ENCODE measurements around the gene FUBP1.
"Not testable (repeated sequence)": the region's sequence is repeated elsewhere in the genome, so short reads cannot be mapped to it uniquely, and the experiment has no call there.

Gene FUBP1

DNA sequence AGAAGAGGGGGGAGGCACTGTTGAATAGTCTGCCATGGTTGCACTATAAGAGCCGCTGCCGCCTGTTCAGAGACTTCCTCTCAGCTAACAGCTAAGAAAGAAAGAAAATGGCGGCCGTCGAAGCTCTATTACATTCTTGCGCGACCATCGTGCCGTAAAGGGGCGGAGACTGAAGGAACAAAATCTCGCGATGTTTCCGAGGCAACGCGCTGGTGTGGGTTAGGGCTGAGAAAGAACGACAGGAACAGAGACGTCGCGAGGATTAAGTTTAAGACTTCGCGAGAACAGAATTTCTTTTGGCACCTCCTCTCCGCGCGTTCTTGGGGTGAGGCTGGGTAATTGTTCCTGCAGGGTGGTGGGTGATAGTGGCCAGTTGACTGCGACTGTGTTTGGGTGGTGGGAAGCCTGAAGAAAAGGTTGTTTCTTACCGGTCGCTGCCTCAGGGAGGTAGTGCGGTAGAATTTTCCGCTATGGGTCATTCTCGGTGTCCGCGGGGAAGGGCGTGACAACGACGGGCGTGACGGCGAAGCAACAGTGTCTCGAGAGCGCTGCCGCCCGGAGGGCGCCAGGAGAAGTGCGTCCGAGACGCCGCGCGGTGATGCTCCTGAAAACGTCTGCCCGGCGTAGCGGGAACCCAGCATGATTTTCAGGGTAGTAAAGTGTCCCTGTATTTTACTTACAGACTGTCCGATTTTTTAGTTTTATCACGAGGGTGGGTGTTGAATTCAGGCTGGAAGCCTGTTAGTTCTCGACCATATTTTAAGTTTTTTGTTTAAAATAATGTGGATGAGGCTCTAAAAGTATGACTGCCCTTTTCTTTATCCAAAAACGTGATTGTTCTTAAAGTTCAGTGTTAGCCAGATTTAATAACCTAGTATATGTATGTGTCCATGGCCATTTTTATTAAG, at the start of gene FUBP1:
TSS of gene FUBP1 (minus strand) at position 104 of the 908 bp plus-strand sequence. CDS start at position 36, 68 bp downstream.
- peak; percentile 97 for DNase-seq

DNA sequence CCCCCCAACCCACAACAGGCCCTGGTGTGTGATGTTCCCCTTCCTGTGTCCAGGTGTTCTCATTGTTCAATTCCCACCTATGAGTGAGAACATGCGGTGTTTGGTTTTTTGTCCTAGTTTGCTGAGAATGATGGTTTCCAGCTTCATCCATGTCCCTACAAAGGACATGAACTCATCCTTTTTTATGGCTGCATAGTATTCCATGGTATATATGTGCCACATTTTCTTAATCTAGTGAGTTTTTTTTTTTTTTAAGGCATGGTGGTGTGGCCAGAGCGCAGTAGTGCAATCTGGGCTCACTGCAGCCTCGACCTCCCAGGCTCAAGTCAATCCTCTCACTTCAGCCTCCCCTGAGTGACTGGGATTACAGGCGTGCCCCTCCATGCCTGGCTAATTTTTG, 42.3 kb upstream of the FUBP1 start:
- not testable (repeated sequence) for DNase-seq

DNA sequence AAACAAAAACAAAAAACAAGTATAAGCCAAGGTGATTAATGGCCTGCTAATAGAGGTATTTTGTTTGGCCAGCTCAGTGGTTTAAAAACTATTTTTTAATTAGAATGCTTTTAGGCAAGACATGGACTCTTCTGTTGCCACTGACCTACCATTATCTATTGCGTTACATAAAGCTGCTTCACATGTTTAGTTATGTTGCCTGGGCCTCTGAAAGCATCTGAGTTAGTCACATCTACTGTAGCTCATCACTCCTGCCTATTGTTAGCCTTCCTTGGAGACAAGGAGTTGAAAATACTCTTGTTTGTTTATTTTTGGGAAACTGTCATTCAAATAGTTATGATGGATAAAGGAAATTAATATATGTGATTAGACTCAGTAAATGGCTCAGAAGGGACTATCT, 40.2 kb upstream of the FUBP1 start:
- no peak for DNase-seq

DNA sequence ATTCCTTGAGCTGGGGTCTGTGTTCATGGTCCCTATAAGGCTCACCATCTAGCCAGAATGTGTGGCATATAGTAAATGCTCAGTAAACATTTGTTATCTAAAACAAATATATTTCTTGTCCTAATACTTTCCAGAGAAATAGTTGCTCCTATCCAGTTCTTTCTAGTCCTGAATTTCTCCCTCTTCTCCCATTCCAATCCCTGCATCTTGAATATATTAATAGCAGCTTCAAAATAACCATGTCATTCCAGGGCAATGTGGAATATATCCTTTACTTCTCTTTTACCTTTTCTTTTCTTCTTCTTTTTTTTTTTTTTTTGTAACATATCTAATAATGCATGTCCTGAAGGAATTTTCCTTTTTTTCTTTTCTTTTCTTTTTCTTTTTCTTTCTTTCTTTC, 36.3 kb upstream of the FUBP1 start:
- DNase-seq = no peak

GRCh38 chr1:78011050-78011449, 32.2 kb upstream of the FUBP1 start:
- no peak for DNase-seq

GRCh38 chr1:78009836-78010235, 31.0 kb upstream of the FUBP1 start:
- no peak for DNase-seq

DNA sequence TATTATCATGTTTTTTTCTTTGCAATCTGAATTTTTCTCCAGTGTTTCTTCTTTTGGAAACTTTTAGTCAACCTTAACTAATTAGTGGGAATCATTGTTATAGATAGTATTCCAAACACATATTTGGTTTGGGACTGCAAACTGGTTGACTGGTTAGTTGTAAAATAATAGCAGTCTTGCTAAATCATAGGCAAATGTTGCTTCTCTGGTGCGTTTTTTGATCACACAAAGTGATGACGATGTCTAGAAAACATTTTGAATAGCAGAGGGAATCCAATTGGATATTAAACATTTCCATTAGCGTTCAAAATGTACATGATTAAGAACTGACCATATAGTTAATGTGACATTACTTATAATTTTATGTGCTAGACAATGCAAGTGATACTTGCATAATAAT, 30.4 kb upstream of the FUBP1 start:
- DNase-seq = no peak

GRCh38 chr1:78007677-78008341, 28.9 kb upstream of the FUBP1 start:
- DNase-seq = no peak

GRCh38 chr1:78006521-78006920, 27.6 kb upstream of the FUBP1 start:
- DNase-seq = no peak

- DNase-seq = peak; percentile 36
These were observed 26.9 kb upstream of the FUBP1 start for GRCh38 chr1:78005755-78006154.

DNA sequence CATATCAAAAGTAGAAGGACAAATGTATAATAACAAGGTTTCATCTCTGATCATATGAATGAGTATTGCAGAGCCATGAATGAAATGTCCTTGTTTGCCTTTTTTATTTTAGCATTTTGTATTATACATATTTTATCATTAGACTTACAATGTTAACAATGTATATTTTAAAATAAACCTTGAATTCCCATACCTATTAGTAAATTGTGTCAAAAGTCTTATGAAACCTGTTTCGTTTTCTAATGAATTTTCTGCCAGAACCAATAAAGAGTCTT, 26.5 kb upstream of the FUBP1 start:
- DNase-seq = no peak

DNA sequence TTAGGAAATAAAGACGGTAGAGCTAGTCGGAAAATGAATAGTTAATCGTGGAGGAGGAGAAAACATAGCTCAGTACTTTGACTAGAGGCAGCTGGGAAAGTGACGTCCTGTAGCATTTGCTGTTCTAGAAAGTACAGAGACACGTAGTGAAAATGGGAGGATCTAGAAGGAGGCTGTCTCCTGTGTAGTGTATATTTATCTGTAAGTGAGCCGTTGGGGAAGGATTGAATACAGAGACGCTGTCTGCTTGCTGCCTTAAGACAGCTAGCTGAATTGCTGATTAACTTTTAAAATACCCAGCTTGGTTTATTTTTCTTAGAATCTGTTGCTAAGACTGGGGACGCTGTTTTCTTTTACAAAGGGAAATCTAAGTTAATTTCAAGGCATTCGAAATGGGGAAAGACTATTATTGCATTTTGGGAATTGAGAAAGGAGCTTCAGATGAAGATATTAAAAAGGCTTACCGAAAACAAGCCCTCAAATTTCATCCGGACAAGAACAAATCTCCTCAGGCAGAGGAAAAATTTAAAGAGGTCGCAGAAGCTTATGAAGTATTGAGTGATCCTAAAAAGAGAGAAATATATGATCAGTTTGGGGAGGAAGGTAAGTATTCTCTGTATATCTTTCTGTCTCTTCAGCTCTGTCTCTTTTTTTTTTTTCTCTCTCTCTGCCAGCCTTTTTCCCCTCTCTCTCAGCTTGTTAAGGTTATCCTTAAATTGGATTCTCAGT, 26.0 kb upstream of the FUBP1 start, which contains the start of gene DNAJB4:
TSS of gene DNAJB4 (plus strand) at position 221 of the 729 bp plus-strand sequence. CDS start at position 393, 172 bp downstream.
- DNase-seq = peak; percentile 91

DNA sequence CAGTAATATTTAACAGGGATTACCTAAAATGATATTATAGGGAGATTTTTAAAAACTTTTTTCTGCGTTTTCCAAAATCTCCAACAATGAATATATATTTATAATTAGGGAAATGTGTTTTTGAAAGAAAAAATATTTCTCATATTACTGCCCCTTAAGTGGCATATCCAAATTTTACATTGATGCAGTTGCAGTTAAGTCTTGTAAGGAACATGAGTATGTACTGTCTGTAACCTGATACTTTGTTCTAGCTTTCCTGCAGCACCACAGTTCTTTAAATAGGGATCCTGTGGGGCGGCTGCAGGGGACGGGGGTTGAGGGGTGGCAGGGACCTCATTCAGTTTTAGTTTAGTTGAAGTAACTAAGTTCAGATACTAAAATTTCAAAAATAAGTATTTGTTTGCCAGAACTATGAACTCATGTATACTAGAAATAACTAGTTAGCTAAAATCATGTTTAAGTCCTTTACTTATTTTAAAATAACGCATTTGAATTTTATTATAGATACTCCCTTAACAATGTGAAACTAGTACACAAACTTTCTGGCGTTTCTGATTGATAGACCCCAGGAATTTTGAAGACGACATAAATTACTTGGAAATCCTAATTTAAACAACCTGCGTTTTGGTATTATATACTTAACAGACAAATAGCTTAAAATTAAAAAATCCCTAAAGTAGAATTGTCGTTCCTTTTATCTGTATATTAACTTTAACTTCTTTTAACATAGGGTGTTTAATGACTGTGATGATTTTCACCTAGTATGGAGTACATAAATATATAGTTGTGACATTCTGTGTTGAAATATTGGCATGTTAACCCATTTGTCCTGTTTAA, 25.2 kb upstream of the FUBP1 start:
- peak; percentile 91 for DNase-seq

GRCh38 chr1:78003070-78003746, 24.3 kb upstream of the FUBP1 start:
- DNase-seq = peak; percentile 33

GRCh38 chr1:78000536-78000935, 21.7 kb upstream of the FUBP1 start:
- not testable (repeated sequence) for DNase-seq

DNA sequence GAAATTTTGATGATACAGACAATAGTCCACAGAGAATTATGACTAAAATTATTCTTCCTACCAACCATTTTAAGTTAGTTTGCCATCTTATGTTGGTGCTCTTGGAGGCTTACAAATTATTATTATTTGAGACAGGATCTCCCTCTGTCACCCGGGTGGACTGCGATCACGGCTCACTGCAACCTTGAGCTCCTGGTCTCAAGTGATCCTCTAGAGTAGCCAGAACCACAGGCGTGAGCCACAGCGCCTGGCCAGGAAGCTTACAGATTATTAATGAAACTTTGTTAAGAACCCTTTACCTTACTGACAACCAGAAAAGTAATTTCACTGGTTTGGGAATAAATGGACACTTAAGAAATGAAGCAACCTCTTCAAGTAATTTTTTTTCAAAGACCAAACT, 17.9 kb upstream of the FUBP1 start:
- no peak for DNase-seq

GRCh38 chr1:77994117-77994705, 15.3 kb upstream of the FUBP1 start:
- no peak for DNase-seq

- no peak for DNase-seq
These were observed 12.8 kb upstream of the FUBP1 start for GRCh38 chr1:77991638-77992037.

DNA sequence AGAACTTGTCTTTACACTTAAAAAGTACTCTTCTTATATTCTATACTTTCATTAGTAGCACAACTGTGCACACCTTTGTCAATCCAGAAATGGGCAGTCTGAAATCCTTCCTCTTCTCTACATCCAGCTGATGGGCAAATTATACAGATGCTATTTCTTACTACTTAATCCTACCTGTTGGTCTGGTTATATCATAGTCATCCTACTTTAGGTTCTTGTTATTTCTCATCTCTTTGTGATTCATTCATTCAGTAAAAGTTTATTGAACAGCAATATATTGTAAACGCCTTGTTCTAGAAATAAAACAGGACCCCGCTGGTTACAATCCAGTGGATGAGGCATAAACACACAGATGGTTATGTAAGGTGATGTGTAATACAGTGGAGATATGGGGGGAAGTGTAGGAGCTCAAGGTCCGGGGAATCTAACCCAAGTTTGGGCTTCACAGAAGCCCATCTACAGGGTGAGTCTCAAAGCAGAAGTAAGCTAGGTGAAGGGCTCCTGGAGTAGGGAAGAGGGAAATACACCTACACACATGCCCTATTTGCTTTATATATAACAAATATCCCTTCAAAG, 11.8 kb upstream of the FUBP1 start:
- DNase-seq = no peak

- DNase-seq = no peak
These were observed 10.9 kb upstream of the FUBP1 start for GRCh38 chr1:77989744-77990143.

- DNase-seq = no peak
These were observed 9.0 kb upstream of the FUBP1 start for GRCh38 chr1:77987919-77988318.

Measured in SHP77 treated with DMSO at 0.1 percent for 48 hours (cell line).